Endothelial cell (in vitro differentiated cells): ENCODE results near the gene CA5A. TPM values are rescaled to one million over a fixed set of nuclear protein-coding genes. Genes with fewer than 3 reads are reported as not detected.
A peak's percentile ranks its signal among the peaks of the same experiment; 100 is the strongest.

Source experiments
- DNase-seq: peaks from one replicate; pipeline ENCODE4 v3.0.0; 2021; ENCODE audit warnings: low spot score
- H3K27ac Mint-ChIP-seq: one replicate; pipeline ENCODE4 v1.8.0; 2021; ENCODE audit warnings: mixed read lengths, inconsistent platforms; ENCODE audit not compliant: unreplicated experiment
- H3K27me3 Mint-ChIP-seq: one replicate; pipeline ENCODE4 v1.8.0; 2021; ENCODE audit warnings: mild to moderate bottlenecking, moderate library complexity, mixed read lengths, inconsistent platforms; ENCODE audit not compliant: unreplicated experiment
- H3K36me3 Mint-ChIP-seq: one replicate; pipeline ENCODE4 v1.8.0; 2021; ENCODE audit warnings: mild to moderate bottlenecking, low read depth, mixed read lengths, inconsistent platforms; ENCODE audit not compliant: unreplicated experiment
- H3K4me1 Mint-ChIP-seq: one replicate; pipeline ENCODE4 v1.8.0; 2021; ENCODE audit warnings: mild to moderate bottlenecking, mixed read lengths, inconsistent platforms; ENCODE audit not compliant: unreplicated experiment
- H3K4me3 Mint-ChIP-seq: one replicate; pipeline ENCODE4 v1.8.0; 2021; ENCODE audit warnings: mild to moderate bottlenecking, mixed read lengths, inconsistent platforms; ENCODE audit not compliant: unreplicated experiment
- H3K9me3 Mint-ChIP-seq: one replicate; pipeline ENCODE4 v1.8.0; 2021; ENCODE audit warnings: mixed read lengths, inconsistent platforms; ENCODE audit not compliant: unreplicated experiment
- total RNA-seq: library from RNA; stranded (reverse); fragmentation: NEBNext Ultra II Directional; extraction: Animal tissue kit (Norgen Biotek cat#: 25700); gene quantifications from one replicate; pipeline ENCODE4 v1.2.1, GENCODE V29; 2021; ENCODE audit not compliant: unreplicated experiment
- TF ChIP-seq, protein P1 (sequence below): fragments of 200-600 bp; sonication (generic); IDR thresholded peaks from one replicate; pipeline ENCODE4 v1.5.0; 2021; ENCODE audit warnings: antibody characterized with exemption; ENCODE audit not compliant: unreplicated experiment

The CA5A gene
- total RNA-seq, 1 donor from 2014 or later = not detected

DNA sequence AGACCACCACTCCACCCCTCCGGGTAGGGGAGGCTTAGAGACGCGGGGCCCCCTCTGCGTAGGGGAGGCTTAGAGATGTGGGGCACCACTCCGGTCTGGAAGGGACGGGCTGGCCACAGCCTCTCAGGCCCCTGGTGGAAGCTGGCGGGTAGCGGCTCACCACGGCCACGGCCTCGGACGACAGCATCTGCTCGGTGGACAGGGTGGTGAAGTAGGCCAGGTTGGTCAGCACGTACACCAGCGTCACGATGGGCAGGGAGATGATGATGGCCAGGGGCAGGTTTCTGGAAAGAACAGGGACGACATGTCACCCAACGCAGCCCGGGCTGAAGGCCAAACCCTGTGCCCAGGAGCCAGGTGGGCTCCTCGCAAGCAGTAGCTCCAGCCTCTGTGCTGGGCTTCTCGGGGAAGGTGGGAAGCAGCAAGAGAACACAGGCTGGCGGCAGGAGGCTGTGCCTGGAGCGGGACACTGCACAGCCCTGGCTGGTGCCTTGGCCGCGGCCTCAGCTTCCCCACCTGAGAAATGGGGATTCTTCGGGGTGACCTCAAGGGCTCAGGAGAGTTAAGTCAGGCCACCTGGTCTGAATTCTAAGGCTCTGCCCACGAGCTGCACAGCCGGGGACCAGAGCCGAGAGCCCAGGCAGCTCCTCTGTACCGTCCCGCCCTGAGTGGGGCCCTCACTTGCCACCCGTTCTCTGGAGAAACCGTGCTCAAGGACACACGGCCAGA lies 96.6 kb downstream of the CA5A start:
- DNase-seq = no peak
- Mint-ChIP-seq H3K9me3 (no peaks in the 10 kb centered on the region), H3K27me3 (peaks cover 5% of the 10 kb centered on the region), H3K4me3 (no peak overlapping the region), H3K4me1 (peaks cover 6% of the 10 kb centered on the region), H3K27ac (peak overlapping the region; percentile 25), H3K36me3 (no peaks in the 10 kb centered on the region)
- TF ChIP-seq, protein P1, sequence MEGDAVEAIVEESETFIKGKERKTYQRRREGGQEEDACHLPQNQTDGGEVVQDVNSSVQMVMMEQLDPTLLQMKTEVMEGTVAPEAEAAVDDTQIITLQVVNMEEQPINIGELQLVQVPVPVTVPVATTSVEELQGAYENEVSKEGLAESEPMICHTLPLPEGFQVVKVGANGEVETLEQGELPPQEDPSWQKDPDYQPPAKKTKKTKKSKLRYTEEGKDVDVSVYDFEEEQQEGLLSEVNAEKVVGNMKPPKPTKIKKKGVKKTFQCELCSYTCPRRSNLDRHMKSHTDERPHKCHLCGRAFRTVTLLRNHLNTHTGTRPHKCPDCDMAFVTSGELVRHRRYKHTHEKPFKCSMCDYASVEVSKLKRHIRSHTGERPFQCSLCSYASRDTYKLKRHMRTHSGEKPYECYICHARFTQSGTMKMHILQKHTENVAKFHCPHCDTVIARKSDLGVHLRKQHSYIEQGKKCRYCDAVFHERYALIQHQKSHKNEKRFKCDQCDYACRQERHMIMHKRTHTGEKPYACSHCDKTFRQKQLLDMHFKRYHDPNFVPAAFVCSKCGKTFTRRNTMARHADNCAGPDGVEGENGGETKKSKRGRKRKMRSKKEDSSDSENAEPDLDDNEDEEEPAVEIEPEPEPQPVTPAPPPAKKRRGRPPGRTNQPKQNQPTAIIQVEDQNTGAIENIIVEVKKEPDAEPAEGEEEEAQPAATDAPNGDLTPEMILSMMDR = no peak

DNA sequence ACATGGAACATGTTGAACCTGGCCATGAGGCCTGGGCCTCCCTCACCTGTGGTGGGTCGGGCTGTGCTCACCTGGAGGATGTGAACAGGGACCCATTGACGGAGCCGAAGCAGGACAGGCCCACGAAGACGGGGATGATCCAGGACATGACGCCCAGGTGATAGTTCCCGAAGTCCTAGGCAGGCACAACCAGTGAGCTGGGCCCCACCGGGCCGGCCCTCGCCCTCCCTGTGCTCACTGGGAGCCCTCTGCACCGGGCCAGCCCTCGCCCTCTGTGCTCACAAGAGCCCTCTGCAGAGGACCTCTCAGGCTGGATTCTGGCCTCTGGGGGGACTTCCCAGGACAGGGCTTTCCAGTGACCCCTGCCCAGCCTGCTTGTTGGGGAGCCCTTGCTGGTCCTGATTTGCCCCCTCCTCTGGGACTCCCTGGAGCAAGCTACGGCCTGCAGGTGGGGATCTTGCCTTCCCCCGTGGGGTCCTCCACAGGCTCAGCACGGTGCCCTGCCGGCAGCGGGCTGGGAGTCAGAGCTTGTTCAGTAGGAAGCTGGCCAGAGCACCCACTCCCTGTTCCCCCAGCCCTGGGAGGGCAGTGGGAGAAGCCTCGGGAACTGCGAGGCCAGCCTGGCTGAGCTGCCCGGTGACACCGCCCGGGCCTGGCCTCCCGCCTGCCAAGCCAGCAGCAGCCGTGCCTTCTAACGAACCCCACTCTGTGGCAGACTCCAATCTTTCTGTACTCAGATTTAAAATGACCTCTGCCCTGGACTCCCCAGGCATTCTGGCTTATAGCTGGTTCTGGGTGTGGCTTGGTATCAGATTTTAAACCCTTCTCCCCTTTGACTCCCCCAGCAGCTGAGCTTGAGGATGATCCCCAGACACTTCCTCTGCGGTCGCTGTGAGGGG lies 97.4 kb downstream of the CA5A start:
- Mint-ChIP-seq H3K4me3 (no peak overlapping the region), H3K4me1 (peaks cover 6% of the 10 kb centered on the region), H3K36me3 (peaks cover 4% of the 10 kb centered on the region), H3K27ac (no peak overlapping the region), H3K27me3 (peaks cover 5% of the 10 kb centered on the region), H3K9me3 (no peaks in the 10 kb centered on the region)
- no peak for DNase-seq
- TF ChIP-seq, protein P1 = no peak

Other genes starting within 250 kb of the CA5A start
- 43.4 TPM for gene KLHDC4, start 170.5 kb downstream of the CA5A start, total RNA-seq
- gene SLC7A5, start 67.0 kb downstream of the CA5A start, total RNA-seq = 18.8 TPM
- gene BANP, start 14.9 kb upstream of the CA5A start, total RNA-seq = 33.3 TPM